AML-193 (cell line): ENCODE data around the gene SEC14L6.

Source experiments
- DNase-seq, 2 experiments: peaks; one replicate each; lab custom pipeline; 2025; lab: John Stamatoyannopoulos, UW

The SEC14L6 gene

DNA sequence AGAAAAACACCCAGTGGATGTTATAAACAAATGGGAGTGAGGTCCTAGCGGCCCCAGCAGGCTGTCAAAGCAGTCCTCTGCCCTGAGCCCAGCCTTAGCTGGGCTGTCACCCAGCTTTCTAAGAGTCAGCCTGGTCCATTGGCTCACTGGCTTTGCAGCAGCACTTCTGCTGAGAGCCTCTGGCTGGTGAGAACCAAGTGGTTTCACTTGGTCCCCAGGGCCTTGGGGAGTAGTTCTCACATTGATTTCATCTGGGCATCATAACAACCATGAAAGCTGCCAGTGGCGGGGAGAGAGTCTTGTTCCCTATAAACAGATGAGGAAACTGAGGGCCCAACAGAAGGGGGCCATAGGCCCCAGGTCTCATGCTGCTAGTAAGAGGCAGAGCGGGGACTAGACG lies 11.4 kb downstream of the SEC14L6 start:
- no peak for DNase-seq

GRCh38 chr22:30531651-30532608 lies 14.6 kb downstream of the SEC14L6 start:
- DNase-seq = no peak

DNA sequence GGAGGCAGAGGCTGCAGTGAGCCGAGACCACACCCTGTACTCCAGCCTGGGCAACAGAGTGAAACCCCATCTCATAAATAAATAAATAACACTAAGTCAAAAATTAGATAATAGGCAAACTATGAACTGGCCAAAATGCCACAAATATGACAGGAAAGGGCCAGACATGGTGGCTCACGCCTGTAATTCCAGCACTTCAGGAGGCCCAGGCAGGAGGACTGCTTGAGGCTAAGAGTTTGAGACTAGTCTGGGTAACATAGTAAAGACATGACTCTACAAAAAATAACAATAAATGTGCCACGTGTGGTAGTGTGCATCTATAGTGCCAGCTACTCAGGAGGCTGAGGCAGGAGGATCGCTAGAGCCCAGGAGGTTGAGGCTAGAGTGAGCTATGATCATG lies 19.9 kb downstream of the SEC14L6 start:
- no peak for DNase-seq

DNA sequence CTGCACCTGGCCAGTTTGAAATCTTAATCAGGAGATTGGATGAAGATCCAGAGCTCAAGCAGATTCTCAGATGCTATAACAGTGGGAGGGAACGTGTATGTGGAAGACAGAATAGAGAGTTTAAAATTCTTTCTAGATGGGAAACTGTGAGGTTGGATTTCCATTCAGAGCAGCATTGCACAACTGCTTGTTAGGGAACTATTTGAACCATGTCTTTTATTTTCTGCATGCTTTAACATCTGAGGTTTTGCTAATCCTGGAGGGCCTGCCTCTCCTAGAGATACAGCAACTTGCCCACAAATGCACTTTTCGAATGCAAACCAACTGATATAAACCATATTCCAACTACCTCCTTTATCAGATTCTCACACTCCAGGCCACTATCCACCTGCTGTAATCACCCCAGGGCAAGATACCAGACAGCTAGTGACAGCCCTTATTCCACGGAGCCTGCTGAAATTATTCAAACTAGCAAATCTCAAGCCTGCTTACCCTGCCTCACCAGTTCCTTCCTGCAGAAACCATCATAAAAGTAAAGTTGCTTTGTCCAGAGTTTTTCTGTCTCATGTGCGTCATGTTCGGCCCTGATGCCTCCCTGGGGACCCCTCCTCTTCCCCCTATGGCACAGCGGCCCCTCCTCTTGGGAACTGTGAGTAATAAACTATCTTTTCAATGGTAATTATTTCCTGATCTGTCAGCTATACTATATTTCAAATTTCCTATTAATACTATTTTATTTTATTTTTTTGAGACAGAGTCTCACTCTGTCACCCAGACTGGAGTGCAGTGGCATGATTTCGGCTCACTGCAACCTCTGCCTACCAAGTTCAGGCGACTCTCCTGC lies 22.7 kb downstream of the SEC14L6 start:
- no peak for DNase-seq

DNA sequence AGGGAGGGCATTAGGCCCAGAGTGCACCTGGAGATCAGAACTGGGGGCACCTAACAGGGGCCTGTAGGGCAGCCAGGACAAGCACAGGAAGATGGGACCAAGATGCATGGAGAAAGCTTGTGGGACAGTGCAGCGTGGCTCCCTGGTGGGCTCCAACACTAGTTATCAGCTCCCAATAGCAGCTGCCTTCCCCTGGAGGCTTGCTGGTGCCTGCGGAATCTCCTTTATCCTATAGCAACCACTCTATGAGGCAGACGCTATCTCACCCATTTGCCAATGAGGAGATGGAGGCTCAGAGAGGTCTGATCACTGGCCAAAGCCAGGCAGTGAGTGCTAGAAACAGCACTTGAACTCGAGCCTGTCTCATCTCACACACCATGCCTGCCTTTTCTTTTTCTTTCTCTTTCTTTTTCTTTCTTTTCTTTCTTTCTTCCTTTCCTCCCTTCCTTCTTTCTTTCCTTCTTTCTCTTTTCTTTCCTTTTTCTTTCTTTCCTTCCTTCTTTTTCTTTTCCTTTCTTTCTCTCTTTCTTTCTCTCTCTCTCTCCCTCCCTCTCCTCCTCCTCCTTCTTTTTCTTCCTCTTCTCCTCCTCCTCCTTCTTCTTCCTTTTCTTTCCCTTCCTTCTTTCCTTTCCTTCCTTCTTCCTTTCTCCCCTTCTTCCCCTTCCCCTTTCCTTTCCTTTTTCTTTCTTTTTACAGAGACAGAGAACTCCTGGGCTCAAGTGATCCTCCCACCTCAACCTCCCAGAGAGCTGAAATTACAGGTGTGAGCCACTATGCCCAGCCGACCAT lies 25.0 kb downstream of the SEC14L6 start:
- DNase-seq = no peak

GRCh38 chr22:30519842-30520425 lies 26.6 kb downstream of the SEC14L6 start:
- no peak for DNase-seq

- DNase-seq = no peak
Measured at GRCh38 chr22:30516731-30517130, 29.8 kb downstream of the SEC14L6 start.

DNA sequence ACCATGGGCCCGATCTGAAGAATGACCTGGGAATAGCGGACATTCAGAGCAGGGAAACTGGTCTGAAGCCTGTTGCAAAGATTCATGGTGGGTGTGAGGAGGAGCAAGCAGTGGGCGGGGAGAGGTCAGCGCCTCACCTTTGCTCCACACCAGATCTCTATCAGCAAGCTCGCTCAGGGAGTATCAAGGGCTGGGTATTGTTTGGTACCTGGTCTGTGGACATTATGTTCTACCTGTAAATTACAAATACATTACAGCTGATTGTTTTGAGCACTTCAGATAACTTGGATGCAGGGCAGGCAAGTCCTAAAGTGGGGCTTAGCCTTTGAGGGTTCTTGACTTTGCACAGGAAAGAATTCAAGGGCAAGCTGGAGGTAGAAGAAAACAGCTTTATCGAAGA lies 30.3 kb downstream of the SEC14L6 start:
- no peak for DNase-seq

- no peak for DNase-seq
Measured at GRCh38 chr22:30514252-30514651, 32.3 kb downstream of the SEC14L6 start.

DNA sequence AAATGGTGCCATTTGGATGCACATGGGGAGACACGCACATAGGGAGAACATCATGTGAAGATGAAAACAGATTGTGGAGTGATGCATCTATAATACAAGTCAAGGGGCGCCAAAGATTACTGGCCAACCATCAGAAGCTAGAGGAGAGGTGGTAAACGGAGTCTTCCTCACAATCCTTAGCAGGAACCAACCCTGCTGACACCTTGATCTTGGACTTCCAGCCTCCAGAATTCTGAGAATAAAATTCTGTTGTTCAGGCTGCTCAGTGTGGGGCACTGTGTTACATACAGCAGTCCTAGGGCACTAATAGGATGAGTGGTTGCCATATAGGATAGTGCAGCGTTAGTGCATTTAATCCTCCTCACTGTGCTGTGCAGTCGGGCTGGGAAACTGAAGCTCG lies 33.1 kb downstream of the SEC14L6 start:
- DNase-seq = no peak

DNA sequence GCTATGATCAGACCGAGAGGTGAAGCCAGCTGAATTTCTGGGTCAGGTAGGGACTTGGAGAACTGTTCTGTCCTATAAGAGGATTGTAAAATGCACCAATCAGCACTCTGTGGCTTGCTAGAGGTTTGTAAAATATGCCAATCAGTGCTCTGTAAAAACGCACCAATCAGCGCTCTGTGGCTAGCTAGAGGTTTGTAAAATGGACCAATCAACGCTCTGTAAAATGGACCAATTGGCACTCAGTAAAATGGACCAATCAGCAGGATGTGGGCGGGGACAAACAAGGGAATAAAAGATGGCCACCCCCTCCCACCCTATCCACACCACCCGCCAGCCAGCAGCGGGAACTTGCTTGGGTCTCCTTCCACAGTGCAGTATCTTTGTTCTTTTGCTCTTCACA lies 34.6 kb downstream of the SEC14L6 start:
- DNase-seq = no peak

GRCh38 chr22:30511109-30511508 lies 35.4 kb downstream of the SEC14L6 start:
- no peak for DNase-seq

DNA sequence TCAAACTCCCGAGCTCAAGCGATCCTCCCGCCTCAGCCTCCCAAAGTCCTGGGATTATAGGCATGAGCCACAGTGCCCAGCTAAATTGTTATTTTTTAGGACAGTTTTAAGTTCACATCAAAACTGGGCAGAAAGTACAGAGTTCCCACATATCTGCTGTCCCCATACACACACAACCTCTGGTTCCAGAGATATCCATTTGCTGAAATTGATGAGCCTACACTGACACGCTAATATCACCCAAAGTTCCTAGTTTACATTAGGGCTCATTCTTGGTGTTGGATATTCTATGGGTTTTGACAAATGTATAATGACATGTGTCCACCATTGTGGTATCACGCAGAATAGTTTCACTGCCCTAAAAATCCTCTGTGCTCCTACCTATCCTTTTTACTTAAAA lies 38.3 kb downstream of the SEC14L6 start:
- no peak for DNase-seq

DNA sequence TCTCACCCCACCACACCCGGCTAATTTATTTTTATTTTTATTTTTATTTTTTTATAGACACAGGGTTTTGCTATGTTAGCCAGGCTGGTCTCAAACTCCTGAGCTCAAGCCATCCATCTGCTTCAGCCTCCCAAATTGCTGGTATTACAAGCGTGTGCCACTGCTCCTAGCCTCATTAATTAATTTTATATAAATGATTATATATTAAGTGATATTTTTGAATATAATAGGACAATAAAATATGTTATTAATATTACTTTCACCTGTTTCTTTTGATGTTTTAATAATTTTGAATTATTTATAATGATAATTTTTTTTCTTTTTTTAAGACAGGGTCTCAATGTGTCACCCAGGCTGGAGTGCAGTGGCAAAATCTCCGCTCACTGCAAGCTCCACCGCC lies 38.9 kb downstream of the SEC14L6 start:
- no peak for DNase-seq

- no peak for DNase-seq
Measured at GRCh38 chr22:30506507-30506968, 40.0 kb downstream of the SEC14L6 start.

- DNase-seq = no peak
Measured at GRCh38 chr22:30503551-30503950, 43.0 kb downstream of the SEC14L6 start.

- DNase-seq = no peak
Measured at GRCh38 chr22:30502911-30503310, 43.6 kb downstream of the SEC14L6 start.

GRCh38 chr22:30502153-30502552 lies 44.4 kb downstream of the SEC14L6 start:
- no peak for DNase-seq

DNA sequence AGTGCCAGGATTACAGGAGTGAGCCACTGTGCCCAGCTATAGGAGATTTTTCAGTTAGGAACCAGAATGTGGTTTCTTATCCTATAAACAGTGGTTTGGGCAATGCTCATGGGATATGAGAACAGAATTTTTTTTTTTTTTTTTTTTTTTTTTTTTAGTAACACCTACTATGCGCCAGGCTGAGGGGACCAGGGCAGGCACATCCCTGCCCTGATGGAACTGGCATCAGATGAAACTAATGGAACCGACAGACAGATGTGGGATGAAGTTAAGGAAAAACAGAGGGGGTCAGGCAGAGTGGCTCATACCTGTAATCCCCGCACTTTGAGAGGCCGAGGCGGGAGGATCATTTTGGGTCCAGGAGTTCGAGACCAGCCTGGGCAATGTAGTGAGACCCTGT lies 45.9 kb downstream of the SEC14L6 start:
- no peak for DNase-seq

- no peak for DNase-seq
Measured at GRCh38 chr22:30497466-30498150, 48.9 kb downstream of the SEC14L6 start.
